HFF-Myc (cell line): ENCODE results near the gene RPTOR.

Experiments
- DNase-seq: peaks from one replicate; pipeline ENCODE4 v3.0.0-alpha.2; 2011; ENCODE audit warnings: low read depth; ENCODE audit errors: extremely low read depth
- H3K4me3 ChIP-seq: replicated peaks from 2 replicates; pipeline ENCODE4 v1.5.1; 2011; ENCODE audit warnings: low read depth, mild to moderate bottlenecking, control low read depth, low read length
- TF ChIP-seq, protein P1 (sequence below): IDR thresholded peaks from 2 replicates; pipeline ENCODE4 v1.5.1; 2012; ENCODE audit warnings: mild to moderate bottlenecking, low read depth, low read length, control low read depth; ENCODE audit errors: missing control alignments

The RPTOR gene

DNA sequence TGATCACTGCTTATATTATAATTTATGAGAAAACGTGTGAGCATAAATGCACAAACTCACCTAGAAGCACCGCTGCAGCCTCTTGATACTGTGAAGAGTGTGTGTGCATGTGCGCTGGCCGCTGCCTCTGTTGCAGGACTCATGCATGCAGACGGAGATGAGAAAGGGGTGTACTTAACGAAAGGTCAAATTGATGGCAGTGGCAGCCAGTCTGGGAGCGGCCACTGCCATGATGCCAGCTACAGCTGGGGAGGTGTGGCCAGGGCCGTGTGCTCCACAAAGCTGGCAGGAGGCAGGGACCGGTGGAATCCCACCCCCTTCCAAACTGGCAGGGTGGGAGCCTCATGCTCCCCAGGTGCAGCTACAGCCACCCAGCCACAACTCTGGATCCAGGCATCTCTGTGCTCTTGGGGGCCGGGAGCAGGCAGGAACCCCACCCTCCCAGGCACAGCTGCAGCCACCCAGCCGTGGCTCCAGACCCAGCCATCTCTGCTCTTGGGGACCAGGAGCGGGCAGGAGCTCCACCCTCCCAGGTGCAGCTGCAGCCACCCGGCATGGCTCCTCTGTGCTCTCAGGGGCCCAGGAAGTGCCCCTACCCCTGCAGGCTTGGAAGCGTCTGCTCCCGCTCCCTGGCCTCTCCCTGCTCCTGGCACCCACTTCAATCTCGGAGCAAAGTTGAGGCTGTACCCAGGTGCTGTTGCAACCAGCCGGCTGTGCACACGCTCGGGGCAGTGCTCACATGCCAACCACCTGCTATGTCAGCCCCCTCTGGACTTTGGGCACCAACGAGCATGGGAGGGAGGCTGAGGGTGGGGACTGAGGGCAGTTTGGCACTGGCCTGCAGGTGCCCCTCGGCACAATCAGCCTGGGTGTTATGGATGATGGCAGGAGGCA lies 369.5 kb downstream of the RPTOR start:
- H3K4me3 ChIP-seq, result no peak overlapping the region
- DNase-seq, result no peak
- TF ChIP-seq, protein P1, sequence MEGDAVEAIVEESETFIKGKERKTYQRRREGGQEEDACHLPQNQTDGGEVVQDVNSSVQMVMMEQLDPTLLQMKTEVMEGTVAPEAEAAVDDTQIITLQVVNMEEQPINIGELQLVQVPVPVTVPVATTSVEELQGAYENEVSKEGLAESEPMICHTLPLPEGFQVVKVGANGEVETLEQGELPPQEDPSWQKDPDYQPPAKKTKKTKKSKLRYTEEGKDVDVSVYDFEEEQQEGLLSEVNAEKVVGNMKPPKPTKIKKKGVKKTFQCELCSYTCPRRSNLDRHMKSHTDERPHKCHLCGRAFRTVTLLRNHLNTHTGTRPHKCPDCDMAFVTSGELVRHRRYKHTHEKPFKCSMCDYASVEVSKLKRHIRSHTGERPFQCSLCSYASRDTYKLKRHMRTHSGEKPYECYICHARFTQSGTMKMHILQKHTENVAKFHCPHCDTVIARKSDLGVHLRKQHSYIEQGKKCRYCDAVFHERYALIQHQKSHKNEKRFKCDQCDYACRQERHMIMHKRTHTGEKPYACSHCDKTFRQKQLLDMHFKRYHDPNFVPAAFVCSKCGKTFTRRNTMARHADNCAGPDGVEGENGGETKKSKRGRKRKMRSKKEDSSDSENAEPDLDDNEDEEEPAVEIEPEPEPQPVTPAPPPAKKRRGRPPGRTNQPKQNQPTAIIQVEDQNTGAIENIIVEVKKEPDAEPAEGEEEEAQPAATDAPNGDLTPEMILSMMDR, result no peak

DNA sequence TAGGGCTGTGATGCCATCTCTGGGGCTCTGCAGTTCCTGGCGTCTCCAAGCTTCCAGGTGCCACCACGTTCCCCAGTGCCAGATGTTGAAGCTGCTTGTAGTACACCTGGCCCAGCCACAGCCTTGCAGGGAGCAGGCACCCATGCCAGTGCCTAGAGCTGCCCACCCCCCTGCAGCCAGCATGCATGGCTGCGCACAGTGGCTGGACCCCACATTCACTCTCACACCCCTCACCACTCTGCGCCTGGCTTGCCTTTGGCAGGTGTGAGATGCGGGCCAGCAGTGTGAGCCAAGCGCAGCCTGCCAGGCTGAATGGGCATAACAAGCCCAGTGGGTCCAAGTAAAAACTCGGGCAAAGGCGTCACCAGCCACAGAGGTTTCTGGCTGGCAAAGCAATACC lies 371.6 kb downstream of the RPTOR start:
- no peak for DNase-seq
- TF ChIP-seq, protein P1, result no peak

DNA sequence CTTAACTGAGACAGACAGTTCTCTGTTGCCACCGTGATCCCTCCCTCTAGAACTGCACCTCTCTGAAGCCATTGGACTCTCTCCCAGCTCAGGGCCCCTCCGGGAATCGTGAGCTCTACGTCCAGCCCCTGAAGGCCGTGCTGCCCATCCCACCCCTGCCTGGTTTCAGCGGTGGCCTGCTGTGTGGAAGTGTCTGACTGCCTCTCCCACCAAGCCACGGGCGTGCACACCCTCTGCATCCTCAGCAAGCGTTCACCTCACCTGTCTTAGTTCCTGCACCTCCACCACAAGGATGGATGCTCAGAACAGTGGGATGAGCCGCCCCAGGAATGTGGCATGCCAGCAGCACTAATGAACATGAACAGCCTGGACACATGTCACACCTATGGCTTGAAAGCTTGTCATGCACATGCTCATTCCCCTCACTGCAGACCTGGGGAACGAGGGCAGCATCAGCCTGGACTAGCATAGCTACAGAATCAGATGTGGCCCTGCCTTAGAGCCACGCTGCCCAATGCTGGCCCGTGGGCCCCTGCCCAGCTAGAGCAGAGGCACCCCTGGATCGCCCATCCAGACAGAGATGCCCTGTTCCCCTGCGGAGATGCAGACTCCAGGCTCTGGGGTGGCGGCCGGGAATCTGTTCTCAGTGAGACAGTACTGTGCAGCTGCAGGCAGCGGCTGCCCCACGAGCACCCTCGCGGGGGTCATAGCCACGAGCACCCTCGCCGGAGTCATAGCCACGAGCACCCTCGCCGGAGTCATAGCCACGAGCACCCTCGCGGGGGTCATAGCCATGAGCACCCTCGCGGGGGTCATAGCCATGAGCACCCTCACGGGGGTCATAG lies 373.3 kb downstream of the RPTOR start:
- TF ChIP-seq, protein P1, result no peak
- no peak for DNase-seq
- no peak overlapping the region for H3K4me3 ChIP-seq

More for the DNA sequence above, 371.6 kb downstream of the RPTOR start:
- H3K4me3 ChIP-seq, result no peak overlapping the region

DNA sequence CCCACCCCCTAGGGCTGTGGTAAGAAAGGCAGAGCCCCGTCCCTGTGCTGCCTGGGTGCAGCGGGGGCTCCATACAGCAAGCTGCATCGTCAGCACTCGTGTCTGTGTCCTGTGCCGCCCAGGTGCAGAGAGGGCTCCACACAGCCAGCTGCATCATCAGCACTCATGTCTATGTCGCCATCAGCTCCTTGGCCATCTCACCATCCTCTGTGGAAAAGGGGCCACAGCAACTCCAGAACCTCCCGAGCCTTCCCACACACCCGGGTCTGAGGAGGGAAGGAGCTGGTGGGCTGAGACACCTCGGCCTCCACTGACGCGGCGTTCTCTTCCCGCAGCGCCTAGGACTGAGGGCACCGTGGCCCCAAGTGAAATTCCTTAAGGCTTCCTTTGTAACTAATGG lies 374.1 kb downstream of the RPTOR start:
- no peak for DNase-seq
- H3K4me3 ChIP-seq, result no peak overlapping the region

DNA sequence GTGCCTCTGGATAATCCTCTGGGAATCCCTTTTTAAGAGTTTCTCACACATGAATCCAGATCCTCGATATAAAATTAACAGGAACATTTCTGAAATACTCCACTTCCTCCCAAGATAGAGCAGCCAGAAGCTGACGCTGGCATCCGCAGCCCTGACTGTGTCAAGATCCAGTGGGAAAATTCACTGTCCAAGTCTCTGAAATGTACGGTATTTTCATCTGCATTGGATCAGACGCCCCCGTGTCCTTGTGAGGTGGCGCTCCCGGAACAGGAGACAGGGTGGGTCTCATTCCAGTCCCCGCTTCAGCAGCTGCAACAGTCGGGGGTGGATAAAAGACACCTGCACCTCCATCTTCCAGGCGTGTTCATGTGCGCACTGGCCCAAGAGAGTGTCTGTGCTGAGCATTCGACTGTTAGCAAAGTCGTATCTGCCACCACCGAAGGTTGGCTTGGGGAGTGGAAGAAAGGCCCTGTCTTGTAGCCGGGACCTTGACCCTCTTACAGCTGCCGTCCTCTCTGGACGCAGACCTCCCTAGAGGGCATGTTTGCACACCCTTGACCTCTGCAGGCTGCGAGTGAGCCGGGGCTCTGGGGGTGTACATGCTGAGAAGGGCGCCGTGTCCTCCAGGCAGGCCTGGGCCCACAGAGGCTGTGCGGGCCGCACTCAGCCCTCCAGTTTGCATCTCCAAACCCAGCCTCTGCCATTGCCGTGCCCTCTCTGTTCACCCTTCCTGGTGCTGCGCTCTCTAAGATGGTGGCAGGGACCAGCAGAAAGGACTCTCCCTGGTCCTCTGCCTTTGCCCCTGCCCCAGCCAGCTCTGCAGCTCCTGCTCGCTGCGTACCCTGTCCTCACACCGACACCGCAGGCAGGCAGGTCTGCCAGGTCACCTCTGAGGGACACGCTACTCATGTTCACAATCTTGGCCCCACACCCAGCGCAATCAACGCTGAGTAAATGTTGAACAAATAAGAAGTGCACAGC lies 375.0 kb downstream of the RPTOR start:
- TF ChIP-seq, protein P1, result no peak
- no peak for DNase-seq
- no peak overlapping the region for H3K4me3 ChIP-seq

More for the DNA sequence above, 374.1 kb downstream of the RPTOR start:
- TF ChIP-seq, protein P1, result no peak

DNA sequence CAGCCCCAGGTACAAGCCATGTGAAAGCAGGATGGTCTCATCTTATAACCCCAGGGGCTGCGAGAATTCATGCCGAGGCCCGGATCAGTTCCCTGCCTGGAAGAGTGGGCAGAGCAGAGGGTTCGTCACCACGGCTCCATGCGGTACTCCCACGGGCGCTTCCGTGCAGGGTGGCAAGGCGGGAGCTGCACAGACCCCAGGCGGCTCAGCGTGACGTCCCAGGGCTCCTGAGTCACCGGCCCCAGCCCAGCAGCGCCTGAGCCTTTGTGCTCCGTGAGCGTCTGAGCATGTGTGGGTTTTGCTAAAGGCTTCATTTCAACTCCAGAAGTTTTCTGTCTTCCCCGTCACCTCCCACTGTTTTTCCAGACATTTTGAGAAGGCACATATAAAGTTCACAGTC lies 375.8 kb downstream of the RPTOR start:
- H3K4me3 ChIP-seq, result no peak overlapping the region
- TF ChIP-seq, protein P1, result no peak
- no peak for DNase-seq
